ENCODE results near the gene MASP2.
"Not testable (repeated sequence)": the region's sequence is repeated elsewhere in the genome, so short reads cannot be mapped to it uniquely, and the experiment has no call there.

MASP2 gene

GRCh38 chr1:11046625-11047365, at the start of gene MASP2:
TSS of gene MASP2 (minus strand) at chr1:11047239. CDS start at chr1:11047207, 32 bp downstream.
- no peak for DNase-seq

GRCh38 chr1:11083784-11084183, 36.7 kb upstream of the MASP2 start:
- not testable (repeated sequence) for DNase-seq

GRCh38 chr1:11080931-11081330, 33.9 kb upstream of the MASP2 start:
- DNase-seq, result no peak

- no peak for DNase-seq
Observed at GRCh38 chr1:11078631-11079030, 31.6 kb upstream of the MASP2 start.

GRCh38 chr1:11073398-11073797, 26.4 kb upstream of the MASP2 start:
- not testable (repeated sequence) for DNase-seq

GRCh38 chr1:11072216-11072917, 25.3 kb upstream of the MASP2 start:
- DNase-seq, result no peak

- DNase-seq, result no peak
Observed at GRCh38 chr1:11071463-11072215, 24.6 kb upstream of the MASP2 start.

- DNase-seq, result no peak
Observed at GRCh38 chr1:11070876-11071275, 23.8 kb upstream of the MASP2 start.

- DNase-seq, result no peak
Observed at GRCh38 chr1:11068600-11069473, 21.8 kb upstream of the MASP2 start.

- DNase-seq, result no peak
Observed at GRCh38 chr1:11067716-11068599, 20.9 kb upstream of the MASP2 start.

GRCh38 chr1:11065796-11066195, 18.8 kb upstream of the MASP2 start:
- no peak for DNase-seq

GRCh38 chr1:11064942-11065341, 17.9 kb upstream of the MASP2 start:
- no peak for DNase-seq

GRCh38 chr1:11063937-11064537, 17.0 kb upstream of the MASP2 start:
- DNase-seq, result not testable (repeated sequence)

- peak; percentile 47 for DNase-seq
Observed at GRCh38 chr1:11062965-11063401, 15.9 kb upstream of the MASP2 start.

- no peak for DNase-seq
Observed at GRCh38 chr1:11061652-11062365, 14.8 kb upstream of the MASP2 start.

GRCh38 chr1:11059968-11060830, 13.2 kb upstream of the MASP2 start, which contains the start of gene SRM:
TSS of gene SRM (minus strand) at chr1:11060018. CDS start at chr1:11059943, 75 bp downstream.
- DNase-seq, result peak; percentile 94

GRCh38 chr1:11059155-11059967, 12.3 kb upstream of the MASP2 start:
- peak; percentile 48 for DNase-seq

GRCh38 chr1:11058595-11059154, 11.6 kb upstream of the MASP2 start:
- DNase-seq, result no peak
